Omental fat pad (tissue), 4 donors: ENCODE data around the gene HEBP2. TPM values are rescaled to one million over a fixed set of nuclear protein-coding genes. Genes with fewer than 3 reads are reported as not detected.

ENCODE experiments used
- ATAC-seq: fragments of 150-250 bp; one replicate; pipeline ENCODE4 v1.9.1; 2016; ENCODE audit warnings: mild to moderate bottlenecking, moderate library complexity; ENCODE audit not compliant: low FRiP score
- DNase-seq: peaks from one replicate; pipeline ENCODE4 v3.0.0-alpha.2; 2019; ENCODE audit warnings: low spot score
- CTCF ChIP-seq, 3 donors: fragments of 450-650 bp; IDR thresholded peaks; one replicate each; pipeline ENCODE4 v1.5.1; 2016 to 2017; ENCODE audit warnings: antibody characterized with exemption in 3 of 3, mild to moderate bottlenecking in 3 of 3, moderate library complexity in 2 of 3
- total RNA-seq, 4 donors: library from RNA; depleted of rRNA; stranded (reverse); fragments of >200 nt; gene quantifications; one replicate each; pipeline ENCODE4 v1.1.0, GENCODE V29; 2016

Gene HEBP2
- total RNA-seq, 4 donors from 2014 or later: 118 to 282 (median 205) TPM

GRCh38 chr6:138418118-138418742, 14.2 kb downstream of the HEBP2 start:
- TF ChIP-seq CTCF (IDR thresholded peaks at IDR 0.05): no peak
- DNase-seq (no peak), ATAC-seq (no peak)

- DNase-seq (no peak), ATAC-seq (no peak)
- no peak for TF ChIP-seq CTCF (IDR thresholded peaks at IDR 0.05)
Observed at GRCh38 chr6:138419766-138420165, 15.7 kb downstream of the HEBP2 start.

- ATAC-seq (no peak), DNase-seq (no peak)
- TF ChIP-seq CTCF (IDR thresholded peaks at IDR 0.05): no peak
Observed at GRCh38 chr6:138420356-138420755, 16.3 kb downstream of the HEBP2 start.

GRCh38 chr6:138421089-138421488, 17.1 kb downstream of the HEBP2 start:
- no peak for TF ChIP-seq CTCF (IDR thresholded peaks at IDR 0.05)
- ATAC-seq: no peak
- no peak for DNase-seq

GRCh38 chr6:138421608-138422007, 17.6 kb downstream of the HEBP2 start:
- no peak for TF ChIP-seq CTCF (IDR thresholded peaks at IDR 0.05)
- no peak for ATAC-seq
- no peak for DNase-seq

GRCh38 chr6:138422861-138423260, 18.8 kb downstream of the HEBP2 start:
- TF ChIP-seq CTCF (IDR thresholded peaks at IDR 0.05): no peak
- ATAC-seq (no peak), DNase-seq (no peak)
